ENCODE results near the gene TMEM80. TPM values are rescaled to one million over a fixed set of nuclear protein-coding genes. Genes with fewer than 3 reads are reported as not detected.

TMEM80 gene
- total and polyA plus RNA-seq, 2 donors = 17.7 to 31.1 TPM

DNA sequence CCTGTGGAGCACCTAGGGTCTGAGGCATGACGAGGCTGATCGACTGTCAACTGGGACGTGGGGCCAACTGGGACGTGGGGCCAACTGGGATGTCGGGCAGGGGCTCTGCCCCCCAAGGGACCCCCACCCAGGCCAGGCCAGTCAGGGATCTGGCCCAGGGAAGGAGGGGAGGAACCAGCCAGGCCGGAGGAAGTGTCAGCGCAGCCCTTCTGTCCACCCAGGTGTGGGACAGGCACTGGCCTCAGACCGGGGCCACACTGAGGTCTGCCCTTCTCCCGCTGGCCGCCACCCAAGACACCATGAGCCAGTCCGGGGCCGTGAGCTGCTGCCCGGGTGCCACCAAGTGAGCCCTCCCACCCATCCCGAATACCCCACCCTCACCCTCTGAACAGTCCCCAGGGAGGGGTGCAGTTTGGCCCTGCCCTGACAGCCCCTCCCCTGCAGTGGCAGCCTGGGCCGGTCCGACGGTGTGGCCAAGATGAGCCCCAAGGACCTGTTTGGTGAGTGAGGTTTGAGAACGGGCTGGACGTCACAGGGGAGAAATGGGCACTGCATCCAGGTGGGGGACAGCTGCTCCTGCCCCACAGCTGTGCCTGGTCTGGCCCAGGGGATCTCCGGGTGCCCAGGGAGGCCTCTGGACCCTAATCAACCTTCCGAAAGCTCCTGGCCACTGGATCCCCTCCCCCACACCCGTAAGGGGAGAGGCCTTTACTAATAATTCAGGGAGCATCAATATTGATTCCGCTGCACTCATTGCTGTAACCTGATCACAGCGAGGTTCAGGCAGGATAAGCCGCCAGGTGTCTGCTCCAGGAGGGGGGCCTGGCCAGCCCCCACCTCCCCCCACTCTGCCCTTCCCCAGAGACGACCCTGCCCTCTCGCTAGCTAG lies 13.7 kb downstream of the TMEM80 start:
- peaks cover 0 to 3% of the 10 kb centered on the region in 2 donors for H3K9me3 ChIP-seq (ENCODE audit: control insufficient read depth in 2 of 2, insufficient read depth in 1 of 2, low read length in 1 of 2)
- no peak overlapping the region for H3K4me3 ChIP-seq (ENCODE audit: low read length in 2 of 2)
- peaks cover 0 to 6% of the 10 kb centered on the region in 2 donors for H3K4me1 ChIP-seq (ENCODE audit: control insufficient read depth in 2 of 2, insufficient read depth in 2 of 2, low read length in 2 of 2)
- peaks cover 3 to 10% of the 10 kb centered on the region in 2 donors for H3K36me3 ChIP-seq (ENCODE audit: control insufficient read depth in 2 of 2, insufficient read depth in 2 of 2, low read length in 1 of 2)
- WGBS = 90% methylated on average over 27 of the region's 27 CpGs
- H3K27ac ChIP-seq (ENCODE audit: low read depth in 1 of 2, low read length in 1 of 2) = no peak overlapping the region
- no peak for DNase-seq (ENCODE audit: low read depth in 6 of 9, low spot score in 9 of 9)
- peaks cover 41 to 83% of the 10 kb centered on the region in 2 donors for H3K27me3 ChIP-seq (ENCODE audit: control insufficient read depth in 2 of 2, insufficient read depth in 1 of 2, low read length in 1 of 2)

DNA sequence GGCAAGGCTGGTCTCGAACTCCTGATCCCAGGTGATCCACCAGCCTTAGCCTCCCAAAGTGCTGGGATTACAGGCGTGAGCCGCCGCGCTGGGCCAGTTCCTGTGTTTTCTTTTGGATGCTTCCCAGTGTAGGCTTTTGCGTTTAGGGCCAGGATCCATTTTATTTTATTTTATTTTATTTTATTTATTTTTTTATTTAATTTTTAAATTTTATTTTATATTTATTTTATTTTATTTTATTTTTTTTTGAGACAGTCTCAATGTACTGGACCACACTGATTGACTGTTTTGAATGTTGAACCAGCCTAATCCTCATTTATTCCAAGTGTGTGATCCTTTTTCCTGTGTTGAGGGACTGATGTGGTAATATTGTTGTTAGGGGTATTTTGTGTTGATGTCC lies 18.8 kb downstream of the TMEM80 start:
- peaks cover 0 to 6% of the 10 kb centered on the region in 2 donors for H3K9me3 ChIP-seq (ENCODE audit: control insufficient read depth in 2 of 2, insufficient read depth in 1 of 2, low read length in 1 of 2)
- no peak for DNase-seq (ENCODE audit: low read depth in 6 of 9, low spot score in 9 of 9)
- no peak overlapping the region for H3K4me3 ChIP-seq (ENCODE audit: low read length in 2 of 2)
- H3K27me3 ChIP-seq (ENCODE audit: control insufficient read depth in 2 of 2, insufficient read depth in 1 of 2, low read length in 1 of 2) = peaks cover 6 to 56% of the 10 kb centered on the region in 2 donors
- no peak overlapping the region for H3K27ac ChIP-seq (ENCODE audit: low read depth in 1 of 2, low read length in 1 of 2)
- WGBS = 98% methylated on average over 6 of the region's 6 CpGs
- no peaks in the 10 kb centered on the region for H3K36me3 ChIP-seq (ENCODE audit: control insufficient read depth in 2 of 2, insufficient read depth in 2 of 2, low read length in 1 of 2)
- peaks cover 0 to 2% of the 10 kb centered on the region in 2 donors for H3K4me1 ChIP-seq (ENCODE audit: control insufficient read depth in 2 of 2, insufficient read depth in 2 of 2, low read length in 2 of 2)

DNA sequence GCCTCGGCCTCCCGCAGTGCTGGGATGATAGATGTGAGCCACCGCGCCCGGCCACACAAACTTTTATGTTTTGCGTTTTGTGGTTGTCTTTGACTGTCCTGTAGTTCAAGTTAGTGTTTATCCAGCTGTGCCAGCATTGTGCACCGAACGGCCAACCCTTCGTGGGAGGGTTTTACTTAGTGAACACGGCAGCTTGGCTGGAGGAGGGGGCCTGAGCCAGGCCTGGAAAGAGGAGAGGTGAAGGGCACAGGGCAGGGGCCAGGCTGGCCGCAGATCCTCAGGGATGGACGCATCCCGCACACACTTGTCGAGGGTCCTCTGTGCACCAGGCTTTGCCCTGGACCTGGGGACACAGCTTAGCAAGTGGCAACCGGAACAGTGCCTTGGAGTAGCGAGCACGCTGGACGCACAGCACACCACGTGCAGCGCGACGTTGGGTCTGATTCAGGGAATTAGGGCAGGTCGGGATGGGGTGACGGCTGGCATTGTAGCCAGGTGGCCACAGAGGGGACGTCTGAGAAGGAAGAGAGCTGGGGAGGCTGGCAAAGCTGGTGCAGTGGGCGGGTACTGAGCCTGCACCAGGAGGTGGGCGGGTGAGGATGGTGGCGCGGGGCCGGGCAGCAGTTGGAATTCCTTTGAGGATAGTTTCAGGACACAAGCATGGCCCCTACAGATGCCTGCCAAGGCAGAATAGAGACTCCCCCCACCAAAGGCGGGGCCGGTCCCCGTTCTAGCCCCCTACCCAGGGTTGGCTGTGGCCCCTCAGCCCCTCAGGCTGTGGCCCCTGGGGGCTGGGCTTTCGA lies 23.8 kb downstream of the TMEM80 start:
- 90% methylated on average over 34 of the region's 34 CpGs for WGBS
- H3K27me3 ChIP-seq (ENCODE audit: control insufficient read depth in 2 of 2, insufficient read depth in 1 of 2, low read length in 1 of 2) = peaks cover 45 to 64% of the 10 kb centered on the region in 2 donors
- no peak for DNase-seq (ENCODE audit: low read depth in 6 of 9, low spot score in 9 of 9)
- no peak overlapping the region for H3K27ac ChIP-seq (ENCODE audit: low read depth in 1 of 2, low read length in 1 of 2)
- H3K9me3 ChIP-seq (ENCODE audit: control insufficient read depth in 2 of 2, insufficient read depth in 1 of 2, low read length in 1 of 2) = peaks cover 0 to 10% of the 10 kb centered on the region in 2 donors
- H3K36me3 ChIP-seq (ENCODE audit: control insufficient read depth in 2 of 2, insufficient read depth in 2 of 2, low read length in 1 of 2) = no peaks in the 10 kb centered on the region
- peaks cover 4 to 20% of the 10 kb centered on the region in 2 donors for H3K4me1 ChIP-seq (ENCODE audit: control insufficient read depth in 2 of 2, insufficient read depth in 2 of 2, low read length in 2 of 2)
- no peak overlapping the region for H3K4me3 ChIP-seq (ENCODE audit: low read length in 2 of 2)

DNA sequence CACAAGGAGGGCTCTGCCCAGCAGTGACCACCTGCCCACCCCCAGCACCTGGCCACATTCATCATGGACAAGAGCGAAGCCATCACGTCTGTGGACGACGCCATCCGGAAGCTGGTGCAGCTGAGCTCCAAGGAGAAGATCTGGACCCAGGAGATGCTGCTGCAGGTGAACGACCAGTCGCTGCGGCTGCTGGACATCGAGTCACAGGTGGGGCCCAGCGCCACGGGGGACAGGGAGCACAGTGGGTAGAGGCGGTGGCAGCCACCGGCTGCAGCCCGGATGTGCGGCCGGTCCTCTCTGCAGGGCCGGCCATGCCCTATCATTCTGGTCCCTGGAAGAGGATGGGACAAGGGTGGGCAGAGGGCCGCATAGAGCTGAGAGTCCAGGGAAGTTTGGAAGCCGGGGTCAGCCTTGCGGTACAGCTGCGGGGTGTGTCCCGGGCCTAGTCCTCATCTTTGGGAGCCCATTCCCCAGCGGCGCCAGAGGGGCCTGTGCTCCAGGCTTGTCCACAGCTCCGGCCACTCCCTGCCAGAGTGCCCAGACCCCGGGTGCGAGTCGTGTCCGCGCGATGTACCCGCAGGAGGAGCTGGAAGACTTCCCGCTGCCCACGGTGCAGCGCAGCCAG lies 24.5 kb downstream of the TMEM80 start:
- Histone ChIP-seq H3K27me3 (ENCODE audit: control insufficient read depth in 2 of 2, insufficient read depth in 1 of 2, low read length in 1 of 2) (peaks cover 52 to 71% of the 10 kb centered on the region in 2 donors), H3K4me1 (ENCODE audit: control insufficient read depth in 2 of 2, insufficient read depth in 2 of 2, low read length in 2 of 2) (peaks cover 4 to 20% of the 10 kb centered on the region in 2 donors), H3K36me3 (ENCODE audit: control insufficient read depth in 2 of 2, insufficient read depth in 2 of 2, low read length in 1 of 2) (no peaks in the 10 kb centered on the region), H3K9me3 (ENCODE audit: control insufficient read depth in 2 of 2, insufficient read depth in 1 of 2, low read length in 1 of 2) (peaks cover 0 to 7% of the 10 kb centered on the region in 2 donors), H3K4me3 (ENCODE audit: low read length in 2 of 2) (peak overlapping the region in 1 of 2 donors; percentile 40), H3K27ac (ENCODE audit: low read depth in 1 of 2, low read length in 1 of 2) (no peak overlapping the region)
- DNase-seq (ENCODE audit: low read depth in 6 of 9, low spot score in 9 of 9) = no peak
- WGBS = 72% methylated on average over 35 of the region's 35 CpGs

DNA sequence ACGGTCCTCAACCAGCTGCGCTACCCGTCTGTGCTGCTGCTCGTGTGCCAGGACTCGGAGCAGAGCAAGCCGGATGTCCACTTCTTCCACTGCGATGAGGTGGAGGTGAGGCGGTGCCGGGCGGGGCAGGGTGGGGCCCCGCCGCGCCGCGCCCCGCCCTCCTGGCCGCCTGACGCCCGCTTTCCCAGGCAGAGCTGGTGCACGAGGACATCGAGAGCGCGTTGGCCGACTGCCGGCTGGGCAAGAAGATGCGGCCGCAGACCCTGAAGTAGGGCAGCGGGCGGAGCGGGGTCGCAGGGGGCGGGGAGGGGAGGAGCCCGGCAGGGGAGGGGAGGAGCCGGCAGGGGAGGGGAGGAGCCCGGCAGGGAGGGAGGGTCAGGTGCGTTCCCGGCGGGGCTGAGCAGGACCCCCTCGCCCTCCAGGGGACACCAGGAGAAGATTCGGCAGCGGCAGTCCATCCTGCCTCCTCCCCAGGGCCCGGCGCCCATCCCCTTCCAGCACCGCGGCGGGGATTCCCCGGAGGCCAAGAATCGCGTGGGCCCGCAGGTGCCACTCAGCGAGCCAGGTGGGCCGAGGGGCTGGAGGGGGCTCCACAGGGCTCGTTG lies 25.1 kb downstream of the TMEM80 start:
- peaks cover 0 to 7% of the 10 kb centered on the region in 2 donors for H3K9me3 ChIP-seq (ENCODE audit: control insufficient read depth in 2 of 2, insufficient read depth in 1 of 2, low read length in 1 of 2)
- H3K4me1 ChIP-seq (ENCODE audit: control insufficient read depth in 2 of 2, insufficient read depth in 2 of 2, low read length in 2 of 2) = peaks cover 4 to 20% of the 10 kb centered on the region in 2 donors
- peak overlapping the region in 1 of 2 donors; percentile 40 for H3K4me3 ChIP-seq (ENCODE audit: low read length in 2 of 2)
- peaks cover 58 to 75% of the 10 kb centered on the region in 2 donors for H3K27me3 ChIP-seq (ENCODE audit: control insufficient read depth in 2 of 2, insufficient read depth in 1 of 2, low read length in 1 of 2)
- H3K27ac ChIP-seq (ENCODE audit: low read depth in 1 of 2, low read length in 1 of 2) = no peak overlapping the region
- WGBS = 4% methylated on average over 53 of the region's 53 CpGs
- DNase-seq (ENCODE audit: low read depth in 6 of 9, low spot score in 9 of 9) = no peak
- H3K36me3 ChIP-seq (ENCODE audit: control insufficient read depth in 2 of 2, insufficient read depth in 2 of 2, low read length in 1 of 2) = no peaks in the 10 kb centered on the region

DNA sequence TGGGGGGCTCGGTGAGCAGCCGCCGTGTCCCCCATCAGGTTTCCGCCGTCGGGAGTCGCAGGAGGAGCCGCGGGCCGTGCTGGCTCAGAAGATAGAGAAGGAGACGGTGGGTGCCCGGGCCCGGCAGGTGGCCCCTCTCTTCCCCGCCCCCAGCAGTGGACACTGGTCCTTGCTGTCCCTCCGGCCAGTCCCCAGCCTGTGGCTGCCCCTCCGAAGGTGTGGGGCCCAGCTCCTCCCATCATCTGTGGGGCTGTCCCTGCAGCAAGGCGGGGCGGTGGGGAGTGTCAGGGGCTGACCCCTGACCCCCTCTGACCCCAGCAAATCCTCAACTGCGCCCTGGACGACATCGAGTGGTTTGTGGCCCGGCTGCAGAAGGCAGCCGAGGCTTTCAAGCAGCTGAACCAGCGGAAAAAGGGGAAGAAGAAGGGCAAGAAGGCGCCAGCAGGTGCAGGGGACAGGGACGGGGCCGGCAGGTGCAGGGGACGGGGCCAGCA lies 25.7 kb downstream of the TMEM80 start:
- Histone ChIP-seq H3K27me3 (ENCODE audit: control insufficient read depth in 2 of 2, insufficient read depth in 1 of 2, low read length in 1 of 2) (peaks cover 63 to 80% of the 10 kb centered on the region in 2 donors), H3K4me1 (ENCODE audit: control insufficient read depth in 2 of 2, insufficient read depth in 2 of 2, low read length in 2 of 2) (peaks cover 4 to 20% of the 10 kb centered on the region in 2 donors), H3K9me3 (ENCODE audit: control insufficient read depth in 2 of 2, insufficient read depth in 1 of 2, low read length in 1 of 2) (peaks cover 0 to 7% of the 10 kb centered on the region in 2 donors), H3K4me3 (ENCODE audit: low read length in 2 of 2) (peak overlapping the region in 1 of 2 donors; percentile 40), H3K27ac (ENCODE audit: low read depth in 1 of 2, low read length in 1 of 2) (no peak overlapping the region), H3K36me3 (ENCODE audit: control insufficient read depth in 2 of 2, insufficient read depth in 2 of 2, low read length in 1 of 2) (no peaks in the 10 kb centered on the region)
- no peak for DNase-seq (ENCODE audit: low read depth in 6 of 9, low spot score in 9 of 9)
- 11% methylated on average over 28 of the region's 28 CpGs for WGBS

DNA sequence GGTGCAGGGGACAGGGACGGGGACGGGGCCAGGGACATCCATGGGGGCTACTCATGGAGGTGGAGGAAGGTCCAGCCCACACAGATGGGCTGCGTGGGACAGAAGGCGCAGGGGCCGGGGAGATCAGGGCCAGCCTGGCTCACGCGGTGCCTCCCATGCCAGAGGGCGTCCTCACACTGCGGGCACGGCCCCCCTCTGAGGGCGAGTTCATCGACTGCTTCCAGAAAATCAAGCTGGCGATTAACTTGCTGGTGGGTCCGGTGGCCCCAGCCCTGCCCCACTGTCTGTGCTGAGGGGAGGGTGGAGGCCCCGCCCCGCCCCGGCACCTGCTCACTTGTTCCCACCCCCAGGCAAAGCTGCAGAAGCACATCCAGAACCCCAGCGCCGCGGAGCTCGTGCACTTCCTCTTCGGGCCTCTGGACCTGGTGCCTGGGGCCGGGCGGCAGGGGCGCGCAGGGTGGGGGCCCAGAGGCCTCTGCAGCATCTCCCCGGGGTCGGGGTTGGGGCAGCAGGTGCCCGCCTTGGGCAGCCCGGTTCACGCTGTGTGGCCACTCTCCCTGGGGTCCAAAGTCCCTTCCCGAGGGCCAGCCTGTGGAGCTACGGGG lies 26.2 kb downstream of the TMEM80 start:
- Histone ChIP-seq H3K4me3 (ENCODE audit: low read length in 2 of 2) (peak overlapping the region in 1 of 2 donors; percentile 29), H3K27ac (ENCODE audit: low read depth in 1 of 2, low read length in 1 of 2) (no peak overlapping the region), H3K27me3 (ENCODE audit: control insufficient read depth in 2 of 2, insufficient read depth in 1 of 2, low read length in 1 of 2) (peaks cover 69 to 86% of the 10 kb centered on the region in 2 donors), H3K9me3 (ENCODE audit: control insufficient read depth in 2 of 2, insufficient read depth in 1 of 2, low read length in 1 of 2) (peaks cover 0 to 7% of the 10 kb centered on the region in 2 donors), H3K36me3 (ENCODE audit: control insufficient read depth in 2 of 2, insufficient read depth in 2 of 2, low read length in 1 of 2) (no peaks in the 10 kb centered on the region), H3K4me1 (ENCODE audit: control insufficient read depth in 2 of 2, insufficient read depth in 2 of 2, low read length in 2 of 2) (peaks cover 4 to 24% of the 10 kb centered on the region in 2 donors)
- peak in 2 of 9 donors; percentile 37 to 56 for DNase-seq (ENCODE audit: low read depth in 6 of 9, low spot score in 9 of 9)
- WGBS = 9% methylated on average over 33 of the region's 33 CpGs

DNA sequence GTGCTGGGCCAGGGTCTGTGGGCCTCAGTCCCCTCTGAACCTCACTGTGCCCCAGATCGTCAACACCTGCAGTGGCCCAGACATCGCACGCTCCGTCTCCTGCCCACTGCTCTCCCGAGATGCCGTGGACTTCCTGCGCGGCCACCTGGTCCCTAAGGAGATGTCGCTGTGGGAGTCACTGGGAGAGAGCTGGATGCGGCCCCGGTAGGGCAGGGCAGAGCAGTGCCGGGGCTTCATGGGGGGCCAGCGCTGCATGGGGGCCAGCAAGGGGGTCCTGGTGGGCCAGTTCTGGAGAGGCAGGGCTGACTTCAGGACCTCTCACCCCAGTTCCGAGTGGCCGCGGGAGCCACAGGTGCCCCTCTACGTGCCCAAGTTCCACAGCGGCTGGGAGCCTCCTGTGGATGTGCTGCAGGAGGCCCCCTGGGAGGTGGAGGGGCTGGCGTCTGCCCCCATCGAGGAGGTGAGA lies 26.8 kb downstream of the TMEM80 start:
- Histone ChIP-seq H3K27me3 (ENCODE audit: control insufficient read depth in 2 of 2, insufficient read depth in 1 of 2, low read length in 1 of 2) (peaks cover 74 to 87% of the 10 kb centered on the region in 2 donors), H3K9me3 (ENCODE audit: control insufficient read depth in 2 of 2, insufficient read depth in 1 of 2, low read length in 1 of 2) (peaks cover 0 to 7% of the 10 kb centered on the region in 2 donors), H3K27ac (ENCODE audit: low read depth in 1 of 2, low read length in 1 of 2) (no peak overlapping the region), H3K4me3 (ENCODE audit: low read length in 2 of 2) (no peak overlapping the region), H3K36me3 (ENCODE audit: control insufficient read depth in 2 of 2, insufficient read depth in 2 of 2, low read length in 1 of 2) (no peaks in the 10 kb centered on the region), H3K4me1 (ENCODE audit: control insufficient read depth in 2 of 2, insufficient read depth in 2 of 2, low read length in 2 of 2) (peaks cover 4 to 26% of the 10 kb centered on the region in 2 donors)
- no peak for DNase-seq (ENCODE audit: low read depth in 6 of 9, low spot score in 9 of 9)
- WGBS = 80% methylated on average over 20 of the region's 20 CpGs
